Pulmonary artery endothelial cell (primary cell): ENCODE measurements around the gene LENG8. TPM values are rescaled to one million over a fixed set of nuclear protein-coding genes. Genes with fewer than 3 reads are reported as not detected.
"Not testable (repeated sequence)": the region's sequence is repeated elsewhere in the genome, so short reads cannot be mapped to it uniquely, and the experiment has no call there.

ENCODE experiments used
- DNase-seq: peaks from one replicate; pipeline ENCODE4 v3.0.0-alpha.2; 2011; ENCODE audit warnings: low read depth, low spot score
- total RNA-seq: library from RNA; depleted of rRNA; stranded (reverse); fragments of >200 nt; gene quantifications from 2 replicates; pipeline ENCODE4 v1.2.3, GENCODE V29; 2014

Gene LENG8
- total RNA-seq, 1 donor from 2014 or later = 26.8 TPM

DNA sequence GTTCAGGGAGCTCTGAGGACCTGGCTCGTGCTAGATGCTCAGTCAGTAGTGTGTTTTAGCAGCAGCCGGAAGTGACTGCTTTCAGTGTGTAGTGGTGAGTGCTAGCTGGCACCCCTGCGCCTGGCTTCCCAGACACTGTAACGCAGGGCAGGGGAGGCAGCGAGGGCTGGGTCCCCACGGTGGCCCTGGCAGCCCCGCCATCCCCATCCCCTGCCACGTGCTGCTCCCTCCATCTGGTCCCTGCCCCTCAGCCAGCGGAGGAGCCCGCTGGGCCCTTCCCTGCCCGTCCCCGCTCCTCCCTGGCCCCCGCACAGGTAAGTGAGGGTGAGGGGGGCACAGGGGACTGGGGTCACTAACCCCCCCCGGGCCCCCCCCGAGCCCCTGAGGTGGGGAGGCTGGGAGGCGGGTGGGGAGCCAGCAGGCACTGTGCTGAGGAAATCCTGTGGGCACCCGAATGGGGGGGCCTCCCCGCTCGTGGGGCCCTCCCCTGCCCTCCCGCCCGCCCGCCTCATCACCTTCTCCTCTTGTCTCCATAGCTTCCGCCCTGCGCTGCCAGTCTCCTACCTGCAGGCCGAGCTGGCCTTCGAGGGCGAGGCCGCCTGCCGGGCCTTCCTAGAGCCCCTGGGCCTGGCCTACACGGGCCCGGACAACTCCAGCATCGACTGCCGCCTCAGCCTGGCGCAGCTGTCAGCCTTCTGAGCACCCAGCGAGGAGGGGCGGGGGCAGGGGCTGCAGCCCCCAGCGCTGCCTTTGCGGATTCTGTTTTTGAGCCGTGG, 11.4 kb downstream of the LENG8 start:
- no peak for DNase-seq

DNA sequence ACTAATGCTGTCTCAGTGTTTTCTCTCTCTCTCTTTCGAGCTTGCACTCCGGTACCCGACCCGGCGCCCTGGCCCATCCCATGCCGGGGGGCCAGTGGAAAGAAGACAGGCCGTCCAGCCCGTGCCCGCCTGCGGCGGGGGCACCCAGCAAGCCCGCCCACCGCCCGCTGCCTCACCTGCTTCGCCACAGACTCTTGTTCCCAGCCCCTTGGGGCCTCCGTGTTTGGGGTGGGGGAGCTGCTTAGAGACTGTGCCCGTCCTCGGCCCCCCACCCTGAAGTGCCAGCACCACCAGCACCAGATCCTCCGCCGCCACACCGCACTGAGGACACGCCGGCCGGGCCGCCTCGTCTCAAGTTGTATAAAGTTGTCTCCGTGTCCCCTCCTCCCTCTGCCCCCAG, 12.2 kb downstream of the LENG8 start:
- DNase-seq = no peak

DNA sequence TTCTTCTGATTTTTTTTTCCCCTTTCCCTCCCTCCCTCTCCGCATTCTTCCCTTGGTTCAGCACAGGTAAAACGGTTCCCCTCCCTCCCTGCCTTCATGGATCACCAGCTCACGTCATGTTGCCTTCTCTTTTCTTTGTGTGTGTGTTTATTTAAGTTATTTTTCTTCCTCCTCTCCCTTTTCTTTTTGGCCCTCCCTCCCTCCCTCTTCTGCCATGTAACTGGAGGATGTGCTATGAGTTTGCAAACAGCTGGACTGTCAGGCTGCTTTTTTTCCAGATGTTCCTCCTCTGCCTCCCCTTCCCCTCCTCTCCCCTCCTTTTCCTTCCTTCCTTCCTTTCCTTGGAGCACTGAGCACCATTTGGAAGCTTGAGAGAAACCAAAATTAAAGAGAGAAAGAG, 12.6 kb downstream of the LENG8 start:
- DNase-seq = no peak

DNA sequence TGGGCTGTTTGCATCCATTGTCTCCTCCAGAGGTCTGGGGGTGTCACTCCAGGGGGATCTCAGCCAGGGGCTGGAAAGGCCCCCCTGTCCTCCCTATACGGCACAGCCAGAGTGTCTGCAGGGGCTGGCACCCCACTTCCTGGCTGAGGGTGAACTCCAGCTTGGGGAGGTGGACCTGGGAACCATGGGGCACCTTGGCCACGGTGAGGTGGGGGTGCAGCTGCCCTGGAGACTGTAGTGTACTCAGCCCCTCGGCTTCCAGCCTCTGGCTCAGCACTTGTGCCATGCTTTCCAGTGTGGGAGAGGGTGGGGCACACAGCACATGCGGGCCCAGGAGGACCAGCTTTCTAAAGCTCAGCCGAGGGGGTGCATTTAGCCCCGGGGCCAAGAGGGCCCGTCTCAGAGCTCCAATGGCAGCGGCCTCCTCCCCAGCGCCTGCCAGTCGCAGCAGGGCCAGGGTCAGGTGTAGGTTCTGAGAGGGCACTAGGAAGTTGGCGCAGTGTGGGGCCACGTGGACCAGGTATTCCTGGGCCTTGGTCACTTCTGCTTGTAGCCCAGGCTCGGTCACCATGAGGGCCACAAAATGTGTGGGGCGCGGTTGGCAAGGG, 13.2 kb downstream of the LENG8 start:
- no peak for DNase-seq

DNA sequence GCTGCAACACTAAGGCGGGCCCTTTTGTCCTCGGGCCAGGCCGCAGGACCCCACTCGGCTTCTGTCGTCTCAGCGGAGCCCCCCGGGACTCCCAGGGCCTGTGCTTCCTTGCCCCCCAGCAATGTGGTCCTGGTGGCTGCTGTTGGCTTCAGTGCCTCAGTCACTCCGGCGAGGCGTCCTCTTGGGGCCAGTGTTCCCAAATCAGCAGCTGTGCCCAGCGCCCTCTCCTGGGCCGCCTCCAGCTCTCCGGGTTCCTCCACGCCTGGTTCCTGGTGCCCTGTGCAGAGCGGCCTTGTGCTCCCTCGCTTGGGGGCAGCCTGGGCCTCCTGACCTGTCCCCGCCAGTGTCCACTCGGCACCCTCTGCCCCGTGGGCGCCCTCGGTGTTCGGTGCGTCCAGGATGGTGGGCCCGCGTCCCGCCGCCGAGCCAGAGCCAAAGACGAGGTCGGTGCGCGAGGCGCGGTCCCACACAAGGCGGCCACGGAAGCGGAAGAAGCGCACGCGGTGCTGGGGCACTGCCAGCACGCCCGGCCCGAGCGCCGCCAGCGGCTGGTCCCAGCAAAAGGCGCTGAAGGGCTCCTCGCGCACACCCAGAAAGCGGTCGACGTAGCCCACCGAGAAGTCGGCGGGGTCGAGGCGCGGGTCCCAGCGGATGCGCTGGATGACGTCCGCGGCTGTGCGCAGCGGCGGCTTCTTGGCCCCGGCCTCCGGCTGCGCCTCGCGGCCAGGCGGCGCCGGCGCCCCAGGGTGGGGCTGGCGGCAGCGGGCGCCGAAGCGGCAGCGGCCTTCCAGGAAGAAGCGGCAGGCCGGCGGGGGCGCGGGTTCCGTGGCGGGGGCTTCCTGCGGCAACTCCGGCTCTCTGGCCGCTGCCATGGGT, 13.9 kb downstream of the LENG8 start:
- no peak for DNase-seq

DNA sequence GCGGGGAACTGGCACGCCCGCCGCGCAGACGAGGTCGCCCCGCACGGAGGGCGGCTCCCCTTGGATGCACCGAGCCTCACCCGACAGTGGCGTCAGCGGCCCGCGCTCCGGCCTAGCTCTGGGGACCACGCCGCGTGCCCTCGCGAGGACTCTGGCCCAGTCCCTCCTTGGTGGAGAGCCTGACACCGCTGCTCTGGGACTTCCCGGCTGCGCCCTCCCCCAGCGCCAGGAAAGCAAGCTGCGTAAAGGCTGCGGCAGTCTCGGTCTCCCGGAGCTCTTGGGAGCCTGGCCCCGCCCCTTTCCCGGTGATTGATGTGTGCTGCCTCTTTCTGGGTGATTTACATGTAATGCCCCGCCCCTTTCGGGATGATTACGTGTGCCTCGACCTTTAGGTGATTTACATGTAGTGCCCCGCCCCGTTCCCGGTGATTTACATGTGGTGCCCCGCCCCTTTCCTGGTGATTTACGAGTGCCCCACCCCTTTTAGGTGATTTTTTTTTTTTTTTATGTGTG, 14.6 kb downstream of the LENG8 start, which contains the start of gene LENG9:
TSS of gene LENG9 (minus strand) at position 248 of the 513 bp plus-strand sequence. CDS start 252 bp downstream, outside the sequence.
- DNase-seq = peak; percentile 97

DNA sequence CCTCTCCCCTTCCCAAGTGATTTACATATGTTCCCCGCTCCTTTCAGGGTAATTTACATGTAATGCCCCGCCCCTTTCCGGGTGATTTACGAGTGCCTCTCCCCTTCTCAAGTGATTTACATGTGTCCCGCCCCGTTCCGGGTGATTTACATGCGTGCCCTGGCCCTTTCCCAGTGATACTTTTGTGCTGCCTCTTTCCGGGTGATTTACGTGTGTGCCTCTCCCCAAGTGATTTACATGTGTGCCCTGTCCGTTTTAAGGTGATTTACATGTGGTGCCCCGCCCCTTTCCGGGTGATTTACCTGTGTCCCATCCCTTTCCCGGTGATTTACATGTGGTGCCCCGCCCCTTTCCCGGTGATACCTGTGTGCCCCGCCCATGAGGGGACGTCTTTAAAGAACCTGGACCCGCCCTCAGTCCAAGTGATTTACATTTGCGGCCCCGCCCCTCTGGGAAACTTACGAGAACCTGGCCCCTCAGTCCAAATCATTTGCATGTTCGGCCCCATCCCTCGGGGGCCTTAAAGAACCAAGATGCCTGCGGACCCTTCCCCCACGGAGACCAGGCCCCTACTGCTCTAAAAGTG, 15.1 kb downstream of the LENG8 start:
- DNase-seq = no peak

DNA sequence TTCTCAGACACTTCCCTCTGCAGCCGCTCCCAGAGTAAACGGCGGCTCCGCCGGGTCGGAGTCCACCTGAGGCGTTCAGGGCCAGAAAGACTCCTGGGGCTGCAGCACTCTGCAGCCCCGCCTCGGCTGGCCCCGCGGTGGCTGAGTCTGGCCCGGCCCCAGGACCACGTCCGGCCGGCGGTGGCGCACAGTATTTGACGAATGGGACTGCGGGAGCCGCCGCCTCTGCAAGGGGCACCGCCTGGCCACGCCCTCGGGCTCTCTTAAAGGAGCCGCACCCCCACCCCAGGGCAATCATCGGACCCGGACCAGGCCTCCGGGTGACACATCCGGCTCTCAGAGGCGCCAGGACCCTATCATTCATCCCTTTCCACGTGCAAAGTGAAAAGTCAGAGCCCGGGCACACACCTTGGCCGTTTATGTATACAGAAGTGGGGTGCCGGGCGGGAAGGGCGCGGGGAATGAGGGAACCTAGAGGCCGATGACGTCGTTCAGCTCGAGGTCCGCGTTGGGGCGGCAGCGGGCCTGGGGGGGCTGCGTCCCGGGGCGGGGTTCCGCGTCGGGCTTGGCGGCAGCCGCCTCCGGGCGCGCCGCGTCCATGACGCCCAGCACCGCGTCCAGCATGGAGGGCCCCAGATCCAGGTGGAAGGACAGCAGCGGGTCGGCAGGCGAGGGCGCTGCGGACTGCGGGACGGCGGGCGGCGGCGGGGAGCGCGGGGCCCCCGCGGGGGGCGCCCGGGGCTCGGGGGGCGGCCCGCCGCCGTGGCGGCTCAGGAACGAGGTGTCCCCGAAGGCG, 15.8 kb downstream of the LENG8 start:
- DNase-seq = no peak

DNA sequence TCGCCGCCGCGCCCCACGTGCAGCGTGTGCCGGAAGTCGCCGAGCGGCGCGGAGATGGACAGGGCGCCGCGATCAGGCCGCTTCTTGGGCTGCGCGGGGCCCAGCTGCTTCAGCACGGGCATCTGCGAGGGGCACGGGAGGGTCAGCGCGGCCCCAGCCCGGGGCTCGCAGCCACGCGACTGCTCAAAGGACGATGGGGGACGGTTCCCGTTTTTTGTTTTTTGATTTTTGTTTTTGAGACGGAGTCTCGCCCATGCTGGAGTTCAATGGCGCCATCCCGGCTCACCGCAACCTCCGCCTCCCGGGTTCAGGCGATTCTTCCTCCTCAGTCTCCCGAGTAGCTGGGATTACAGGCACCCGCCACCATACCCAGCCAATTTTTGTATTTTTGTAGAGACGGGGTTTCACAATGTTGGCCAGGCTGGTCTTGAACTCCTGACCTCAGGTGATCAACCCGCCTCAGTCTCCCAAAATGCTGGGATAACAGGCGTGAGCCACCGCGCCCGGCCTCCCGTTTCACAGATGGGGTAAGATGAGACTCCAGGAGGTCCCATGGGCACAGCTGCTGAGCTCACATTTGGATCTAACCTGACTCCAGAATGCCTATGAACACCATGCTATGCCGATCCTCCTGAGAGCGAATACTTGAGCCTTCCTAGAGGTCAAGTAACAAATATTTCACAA, 16.6 kb downstream of the LENG8 start:
- DNase-seq = no peak

DNA sequence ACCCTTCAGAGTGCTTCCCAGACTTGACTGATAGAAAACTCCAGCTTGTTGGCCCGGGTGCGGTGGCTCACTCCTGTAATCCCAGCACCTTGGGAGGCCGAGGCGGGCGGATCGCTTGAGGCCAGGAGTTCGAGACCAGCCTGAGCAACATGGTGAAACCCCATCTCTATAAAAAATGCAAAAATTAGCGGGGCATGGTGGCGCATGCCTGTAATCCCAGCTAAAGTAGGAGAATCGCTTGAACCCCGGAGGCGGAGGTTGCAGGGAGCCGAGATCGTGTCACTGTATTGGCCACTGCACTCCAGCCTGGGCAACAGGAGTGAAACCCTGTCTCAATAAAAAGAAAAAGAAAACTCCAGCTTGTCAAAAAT, 17.1 kb downstream of the LENG8 start:
- DNase-seq = not testable (repeated sequence)

DNA sequence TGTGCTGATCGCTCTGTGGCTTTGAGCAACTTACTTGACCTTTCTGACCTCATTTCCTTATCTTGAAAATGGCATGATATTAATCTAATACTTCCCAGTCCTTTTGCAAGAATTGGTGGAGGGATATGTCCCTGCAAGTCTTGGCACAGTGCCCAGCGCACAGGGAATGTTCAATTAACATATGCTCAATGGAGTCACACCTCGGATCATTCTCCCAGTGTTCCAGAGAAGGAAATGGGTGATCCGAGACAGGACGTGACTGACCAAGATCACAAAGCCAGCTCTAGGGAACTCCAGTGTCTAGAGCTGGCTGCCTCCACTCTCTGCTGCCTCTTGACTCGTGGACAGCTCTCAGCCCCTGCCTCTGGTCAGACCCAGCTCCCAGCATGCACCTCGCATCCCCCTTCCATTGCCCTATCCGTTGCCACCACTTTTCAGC, 20.5 kb downstream of the LENG8 start:
- no peak for DNase-seq

DNA sequence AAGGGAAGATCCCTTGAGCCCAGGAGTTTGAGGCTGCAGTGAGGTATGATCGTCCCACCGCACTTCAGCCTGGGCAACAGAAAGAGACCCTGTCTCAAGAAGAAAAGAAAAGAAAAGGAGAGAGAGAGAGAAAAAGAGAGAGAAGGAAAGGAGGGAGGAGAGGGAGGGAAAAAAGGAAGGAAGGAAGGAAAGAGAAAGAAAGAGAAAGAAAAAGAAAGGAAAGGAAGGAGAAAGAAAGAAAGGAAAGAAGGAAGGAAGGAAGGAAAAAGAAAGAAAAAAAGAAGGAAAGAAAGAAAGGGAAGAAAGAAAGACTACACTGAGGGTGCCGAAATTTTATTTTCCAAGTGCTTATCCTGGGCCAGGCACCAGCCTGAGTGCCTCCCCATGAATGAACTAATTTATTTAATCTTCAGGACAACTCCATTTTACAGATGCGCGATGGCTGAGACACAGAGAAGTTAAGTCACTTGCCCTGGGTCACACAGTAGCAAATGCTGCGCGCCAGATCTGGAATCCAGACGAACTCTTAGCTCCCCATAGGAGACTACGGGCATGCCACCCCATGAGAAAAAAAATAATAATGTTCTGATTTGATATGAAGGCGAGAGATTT, 21.4 kb downstream of the LENG8 start:
- no peak for DNase-seq

DNA sequence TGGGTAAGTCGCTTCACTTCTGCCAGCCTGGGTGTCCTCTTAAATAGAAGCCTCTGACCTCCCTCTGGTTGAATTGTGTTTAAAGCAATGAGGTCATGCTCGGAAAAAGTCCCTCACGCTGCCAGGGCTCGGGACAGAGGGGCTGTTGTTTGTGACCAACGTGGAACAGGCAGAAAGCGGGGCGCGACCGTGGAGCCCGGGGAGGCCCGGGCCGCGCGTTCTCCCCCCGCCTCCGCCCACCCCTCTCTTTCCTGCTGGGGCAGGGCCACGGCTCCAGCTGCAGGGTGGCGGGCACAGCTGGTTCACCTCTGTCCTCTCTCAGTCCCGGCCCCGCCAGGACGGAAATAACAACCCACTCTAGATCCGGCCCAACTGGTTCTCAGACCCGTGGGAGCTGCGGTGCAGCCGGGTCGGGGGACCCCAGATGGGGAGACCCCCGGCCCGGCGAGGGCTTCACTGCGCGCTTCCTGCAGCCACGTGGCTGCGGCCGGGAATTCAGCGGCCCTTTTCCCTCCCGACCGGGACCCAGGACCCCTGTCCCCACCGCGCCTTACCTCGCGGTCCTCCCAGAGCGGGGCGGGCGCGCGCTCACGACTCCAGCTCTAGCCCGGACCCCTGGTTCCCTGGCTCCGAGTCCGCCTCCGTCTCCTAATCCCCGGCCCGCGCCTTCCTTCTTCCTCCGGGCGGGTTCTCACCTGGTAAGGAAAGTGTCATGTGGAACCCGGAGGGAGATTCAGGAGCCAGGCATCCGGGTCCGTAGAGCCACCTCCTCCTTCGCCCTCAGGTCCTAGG, 22.2 kb downstream of the LENG8 start:
- DNase-seq = no peak

DNA sequence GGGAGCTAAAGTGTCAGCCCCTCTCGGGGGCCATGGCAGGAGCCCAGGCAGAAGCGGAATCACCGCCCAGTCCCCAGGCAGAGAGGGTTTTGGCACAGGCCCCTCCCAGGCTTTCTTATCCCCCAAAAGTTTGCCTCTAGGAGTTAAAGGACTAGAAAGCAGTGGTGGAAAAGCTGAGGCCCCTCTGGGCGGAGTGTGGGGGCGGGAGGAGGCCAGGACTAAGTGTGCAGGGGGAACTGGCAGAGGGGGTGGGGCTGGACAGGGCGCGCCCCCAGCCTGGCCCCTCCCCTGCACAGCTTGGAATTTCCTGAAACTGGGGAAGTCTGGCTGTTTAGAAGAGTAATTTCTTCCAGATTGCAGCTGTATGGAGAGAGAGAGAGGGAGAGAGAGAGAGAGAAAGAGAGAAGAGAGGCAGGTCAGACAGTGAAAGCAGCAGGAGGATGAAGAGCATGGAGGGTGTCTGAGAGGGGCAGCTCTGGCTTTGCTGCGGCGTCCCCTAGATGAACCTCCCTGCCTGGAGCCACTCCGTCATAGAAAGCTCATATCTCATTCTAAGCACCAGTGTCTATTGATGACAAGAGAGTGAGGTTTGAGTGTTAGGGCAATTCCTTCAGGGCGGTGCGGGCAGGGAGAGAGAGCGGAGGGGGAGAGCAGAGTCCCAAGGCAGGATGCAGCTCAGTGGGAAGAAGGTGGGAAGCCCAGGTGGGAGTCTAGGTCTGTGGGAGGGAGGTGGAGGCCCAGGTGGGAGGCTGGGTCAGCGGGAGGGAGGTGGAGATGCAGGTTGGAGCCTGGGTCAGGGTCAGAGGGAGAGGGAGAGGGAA, 24.3 kb downstream of the LENG8 start, which contains the start of gene CDC42EP5:
TSS of gene CDC42EP5 (minus strand) at position 226 of the 821 bp plus-strand sequence. CDS start 7,749 bp downstream, outside the sequence.
- DNase-seq = peak; percentile 69

DNA sequence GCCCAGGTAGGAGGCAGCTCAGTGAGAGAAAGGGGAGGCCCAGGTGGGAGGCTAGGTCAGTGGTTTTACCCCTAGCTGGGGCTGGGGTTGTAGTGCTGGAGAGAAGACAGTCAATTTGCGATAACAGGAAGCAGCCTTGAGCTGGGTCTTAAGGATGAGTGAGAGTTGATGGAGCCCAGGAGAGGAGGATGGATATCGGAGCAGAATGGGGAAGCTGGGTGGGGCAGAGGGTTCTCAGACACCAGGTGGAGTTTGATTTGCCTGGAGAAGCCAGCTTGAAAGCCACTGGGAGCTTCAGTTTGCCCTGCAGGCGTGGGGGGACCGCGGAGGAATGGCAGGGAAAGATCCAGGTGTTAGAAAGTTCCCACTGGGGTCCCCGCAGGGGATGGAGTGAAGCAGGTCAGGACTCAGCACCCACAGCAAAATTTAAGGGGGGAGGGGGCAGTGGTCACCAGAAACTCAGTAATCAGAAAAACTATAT, 24.9 kb downstream of the LENG8 start:
- DNase-seq = no peak

DNA sequence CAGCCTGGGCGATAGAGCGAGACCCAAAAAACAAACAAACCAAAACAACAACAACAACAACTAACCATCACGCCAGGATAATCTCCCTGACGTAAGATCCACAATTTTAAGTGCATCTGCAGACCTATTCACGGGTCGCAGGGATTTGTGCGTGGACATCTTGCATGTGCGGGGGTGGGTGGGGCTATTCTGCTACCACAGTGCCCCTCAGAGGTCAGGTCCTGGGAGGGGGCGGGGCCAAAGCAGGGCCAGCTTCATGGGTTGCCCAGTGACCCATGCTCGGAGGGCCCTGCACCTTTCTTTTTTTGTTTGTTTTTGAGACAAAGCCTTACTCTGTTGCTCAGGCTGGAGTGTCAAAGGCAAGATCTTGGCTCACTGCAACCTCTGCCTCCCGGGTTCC, 26.7 kb downstream of the LENG8 start:
- DNase-seq = no peak

DNA sequence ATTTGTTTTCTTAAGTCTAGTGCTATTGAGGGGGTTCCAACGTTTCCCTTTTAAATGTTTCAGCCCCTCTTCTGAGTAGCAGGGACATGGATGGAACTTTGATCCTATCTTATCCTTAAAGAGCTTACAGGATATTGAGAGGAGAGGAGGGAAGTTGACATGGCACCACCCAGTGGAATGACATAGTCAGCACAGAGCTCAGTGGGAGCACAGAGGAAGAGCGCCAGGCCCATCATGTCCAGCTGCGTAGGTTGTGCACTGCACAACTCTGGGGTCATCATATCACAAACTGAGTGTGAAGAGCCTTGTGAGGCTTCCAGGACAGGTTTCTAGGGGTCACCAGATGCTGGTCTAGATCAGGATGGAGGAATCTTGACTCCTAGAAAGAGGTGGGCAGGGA, 28.7 kb downstream of the LENG8 start:
- no peak for DNase-seq
